ENCODE results near the gene INPP5B.
"Not testable (repeated sequence)": the region's sequence is repeated elsewhere in the genome, so short reads cannot be mapped to it uniquely, and the experiment has no call there.

Gene INPP5B

GRCh38 chr1:37948166-37948565 is 1.3 kb upstream of the INPP5B start:
- no peak for DNase-seq (ENCODE audit: low spot score)

GRCh38 chr1:37947364-37947763 is 511 bp upstream of the INPP5B start:
- DNase-seq (ENCODE audit: low spot score): no peak

GRCh38 chr1:37945743-37946702 is 830 bp downstream of the INPP5B start:
- no peak for DNase-seq (ENCODE audit: low spot score)

GRCh38 chr1:37945251-37945650 is 1.6 kb downstream of the INPP5B start:
- no peak for DNase-seq (ENCODE audit: low spot score)

GRCh38 chr1:37944816-37945215 is 2.0 kb downstream of the INPP5B start:
- no peak for DNase-seq (ENCODE audit: low spot score)

- no peak for DNase-seq (ENCODE audit: low spot score)
These were observed 2.6 kb downstream of the INPP5B start for GRCh38 chr1:37944086-37944763.

GRCh38 chr1:37940299-37940947 is 6.4 kb downstream of the INPP5B start:
- DNase-seq (ENCODE audit: low spot score): no peak

GRCh38 chr1:37936760-37937159 is 10.1 kb downstream of the INPP5B start:
- DNase-seq (ENCODE audit: low spot score): not testable (repeated sequence)

GRCh38 chr1:37932759-37933158 is 14.1 kb downstream of the INPP5B start:
- DNase-seq (ENCODE audit: low spot score): no peak

GRCh38 chr1:37931361-37932158 is 15.3 kb downstream of the INPP5B start:
- DNase-seq (ENCODE audit: low spot score): peak; percentile 90

GRCh38 chr1:37931102-37931360 is 15.8 kb downstream of the INPP5B start:
- no peak for DNase-seq (ENCODE audit: low spot score)

GRCh38 chr1:37930246-37931101 is 16.4 kb downstream of the INPP5B start:
- no peak for DNase-seq (ENCODE audit: low spot score)

GRCh38 chr1:37926038-37926924 is 20.6 kb downstream of the INPP5B start:
- no peak for DNase-seq (ENCODE audit: low spot score)

- no peak for DNase-seq (ENCODE audit: low spot score)
These were observed 21.5 kb downstream of the INPP5B start for GRCh38 chr1:37925316-37925715.

GRCh38 chr1:37923551-37923889 is 23.3 kb downstream of the INPP5B start:
- DNase-seq (ENCODE audit: low spot score): no peak

GRCh38 chr1:37922767-37923550 is 23.9 kb downstream of the INPP5B start:
- no peak for DNase-seq (ENCODE audit: low spot score)

- no peak for DNase-seq (ENCODE audit: low spot score)
These were observed 27.6 kb downstream of the INPP5B start for GRCh38 chr1:37919277-37919676.

GRCh38 chr1:37915476-37916093 is 31.3 kb downstream of the INPP5B start:
- DNase-seq (ENCODE audit: low spot score): no peak

Data from HuH-7.5 (cell line).